Skeletal muscle cell (primary cell): ENCODE results near the gene MST1.
A peak's percentile ranks its signal among the peaks of the same experiment; 100 is the strongest.
"Not testable (repeated sequence)": the region's sequence is repeated elsewhere in the genome, so short reads cannot be mapped to it uniquely, and the experiment has no call there.

Experiments
- DNase-seq: peaks from one replicate; pipeline ENCODE4 v3.0.0-alpha.2; 2010; ENCODE audit warnings: low read depth
- H3K4me3 ChIP-seq: 2 replicates; pipeline ENCODE4 v1.5.1; 2011; ENCODE audit warnings: low read depth, mild to moderate bottlenecking, control low read depth, low read length, moderate library complexity

The MST1 gene

GRCh38 chr3:49684453-49684852 lies 4.8 kb downstream of the MST1 start:
- DNase-seq = not testable (repeated sequence)

GRCh38 chr3:49683162-49683561 lies 6.1 kb downstream of the MST1 start:
- DNase-seq = no peak
- no peak overlapping the region for H3K4me3 ChIP-seq

More at GRCh38 chr3:49684453-49684852, 4.8 kb downstream of the MST1 start:
- not testable (repeated sequence) for H3K4me3 ChIP-seq

- no peak for DNase-seq
- H3K4me3 ChIP-seq = no peak overlapping the region
Measured at GRCh38 chr3:49681543-49681942, 7.7 kb downstream of the MST1 start.

GRCh38 chr3:49681232-49681522 lies 8.1 kb downstream of the MST1 start:
- H3K4me3 ChIP-seq = no peak overlapping the region
- no peak for DNase-seq

- H3K4me3 ChIP-seq = no peak overlapping the region
- DNase-seq = no peak
Measured at GRCh38 chr3:49680493-49681231, 8.6 kb downstream of the MST1 start.

- H3K4me3 ChIP-seq = no peak overlapping the region
- DNase-seq = no peak
Measured at GRCh38 chr3:49675912-49676311, 13.4 kb downstream of the MST1 start.

GRCh38 chr3:49674497-49674983 lies 14.7 kb downstream of the MST1 start:
- DNase-seq = no peak

GRCh38 chr3:49673715-49674496 lies 15.4 kb downstream of the MST1 start, which contains the start of gene APEH:
Gene APEH (plus strand): TSS chr3:49674351. CDS start chr3:49674402, 51 bp downstream.
- DNase-seq = peak; percentile 91
- peak within 1 kb of the TSS; percentile 78 for H3K4me3 ChIP-seq

More at GRCh38 chr3:49674497-49674983, 14.7 kb downstream of the MST1 start:
- peak overlapping the region; percentile 78 for H3K4me3 ChIP-seq

- no peak for DNase-seq
- H3K4me3 ChIP-seq = peak overlapping the region; percentile 78
Measured at GRCh38 chr3:49673121-49673714, 16.1 kb downstream of the MST1 start.

- DNase-seq = no peak
- H3K4me3 ChIP-seq = no peak overlapping the region
Measured at GRCh38 chr3:49671291-49672288, 17.7 kb downstream of the MST1 start.

GRCh38 chr3:49670940-49671290 lies 18.4 kb downstream of the MST1 start:
- DNase-seq = no peak
- H3K4me3 ChIP-seq = no peak overlapping the region

- no peak overlapping the region for H3K4me3 ChIP-seq
Measured at GRCh38 chr3:49669352-49669751, 19.9 kb downstream of the MST1 start.

GRCh38 chr3:49668861-49669260 lies 20.4 kb downstream of the MST1 start:
- no peak for DNase-seq
- no peak overlapping the region for H3K4me3 ChIP-seq

More at GRCh38 chr3:49669352-49669751, 19.9 kb downstream of the MST1 start:
- no peak for DNase-seq

- H3K4me3 ChIP-seq = no peak overlapping the region
- DNase-seq = no peak
Measured at GRCh38 chr3:49668414-49668797, 20.9 kb downstream of the MST1 start.

GRCh38 chr3:49667701-49668413 lies 21.4 kb downstream of the MST1 start:
- no peak overlapping the region for H3K4me3 ChIP-seq
- no peak for DNase-seq

GRCh38 chr3:49666592-49666991 lies 22.7 kb downstream of the MST1 start:
- DNase-seq = no peak
- H3K4me3 ChIP-seq = no peak overlapping the region

GRCh38 chr3:49665822-49666519 lies 23.3 kb downstream of the MST1 start:
- H3K4me3 ChIP-seq = no peak overlapping the region
- no peak for DNase-seq

GRCh38 chr3:49664300-49664699 lies 25.0 kb downstream of the MST1 start:
- H3K4me3 ChIP-seq = no peak overlapping the region
- no peak for DNase-seq
